Measurements from ENCODE around the gene GRID1.

GRCh38 chr10:86389441-86390193 lies 23.0 kb upstream of the GRID1 start:
- TF ChIP-seq CTCF (IDR thresholded peaks at IDR 0.05) = no peak
- TF ChIP-seq POLR2A (IDR thresholded peaks at IDR 0.05) = no peak
